Liver (tissue), 3 donors: ENCODE measurements around the gene KCNMA1.

Source experiments
- CTCF ChIP-seq: fragments of 150-350 bp; IDR thresholded peaks from 2 replicates; pipeline ENCODE4 v1.5.1; 2017; ENCODE audit warnings: improper control_type of control experiment, low read depth, low read length; ENCODE audit not compliant: missing input control
- FOXA1 ChIP-seq: IDR thresholded peaks from 2 replicates; pipeline ENCODE4 v1.6.1; 2016; ENCODE audit warnings: antibody characterized with exemption
- RAD21 ChIP-seq, 2 donors: IDR thresholded peaks; 2 replicates each; pipeline ENCODE4 v1.6.1; 2016; ENCODE audit warnings: antibody characterized with exemption in 2 of 2, mild to moderate bottlenecking in 2 of 2
- REST ChIP-seq: IDR thresholded peaks from 2 replicates; pipeline ENCODE4 v1.6.1; 2016; ENCODE audit warnings: antibody characterized with exemption, mild to moderate bottlenecking
- SP1 ChIP-seq: IDR thresholded peaks from 2 replicates; pipeline ENCODE4 v1.6.1; 2018; ENCODE audit warnings: antibody characterized with exemption, mild to moderate bottlenecking
- TAF1 ChIP-seq: conservative IDR thresholded peaks from 2 replicates; pipeline ENCODE4 v1.6.1; 2016; ENCODE audit warnings: antibody characterized with exemption, mild to moderate bottlenecking
- donor health status: healthy.
- donor health status: healthy.

GRCh38 chr10:76944640-76945039 is 693.0 kb downstream of the KCNMA1 start:
- TF ChIP-seq CTCF (no peak), SP1 (no peak), RAD21 (IDR thresholded peaks at IDR 0.05) (no peak), TAF1 (no peak), REST (no peak), FOXA1 (no peak)
